ENCODE results near the gene RAB11FIP5. TPM values are rescaled to one million over a fixed set of nuclear protein-coding genes. Genes with fewer than 3 reads are reported as not detected.
"Not testable (repeated sequence)": the region's sequence is repeated elsewhere in the genome, so short reads cannot be mapped to it uniquely, and the experiment has no call there.

RAB11FIP5 gene
- total and polyA plus RNA-seq, 2 donors (not counting 3 experiments of a cell fraction or from before 2014, with no cell fraction given), result 36.6 to 47.0 TPM

DNA sequence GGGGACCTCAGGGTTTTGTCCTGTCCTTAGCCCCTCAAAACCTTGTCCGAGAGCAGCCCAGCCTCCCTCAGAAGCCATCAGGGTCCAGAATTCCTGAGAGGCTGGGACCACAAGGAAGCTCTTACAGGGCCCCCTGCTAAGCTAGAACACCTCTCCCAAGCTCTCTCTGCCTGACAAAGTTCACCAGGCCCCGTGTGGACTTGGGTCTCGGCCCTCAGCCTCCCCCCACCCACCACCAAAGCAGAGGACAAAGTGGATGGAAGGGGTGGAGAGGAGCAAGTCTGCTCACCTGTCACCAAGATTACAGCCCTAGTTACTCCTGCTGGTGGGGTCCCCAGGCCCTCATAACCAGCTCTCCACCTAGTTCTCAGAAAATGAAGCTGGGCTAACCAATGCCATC lies 16.8 kb downstream of the RAB11FIP5 start:
- no peak overlapping the region for H3K4me3 ChIP-seq (replicated peaks in 1 of 3; ENCODE audit: insufficient read depth in 1 of 3, low read depth in 1 of 3, low read length in 3 of 3)
- POLR2A ChIA-PET, result no interaction called here
- no peak overlapping the region for H3K9ac ChIP-seq (replicated peaks; ENCODE audit: extremely low read depth, insufficient read depth, low read length)
- no peak overlapping the region for H2AFZ ChIP-seq (ENCODE audit: low read depth, low read length)
- H3K27me3 ChIP-seq (ENCODE audit: control insufficient read depth in 2 of 2, insufficient read depth in 2 of 2, low read length in 2 of 2), result no peaks in the 10 kb centered on the region
- H3K9me1 ChIP-seq (replicated peaks; ENCODE audit: control insufficient read depth, extremely low read depth, insufficient read depth, low read length), result no peaks in the 10 kb centered on the region
- no peak overlapping the region for H3K27ac ChIP-seq (ENCODE audit: insufficient read depth, low read depth, low read length)
- no peak for FAIRE-seq
- intact Hi-C loops (cut with micrococcal nuclease) (no loop called here), dilution Hi-C loops (cut with MboI; ENCODE audit: extremely low pct_ligation_motif_present, low sequenced_read_pairs) (no loop called here)
- no TSS peak for BruUV-seq (replicated peaks)
- H3K4me1 ChIP-seq (ENCODE audit: control insufficient read depth, extremely low read depth, insufficient read depth, low read length), result peaks cover 15% of the 10 kb centered on the region
- H3K79me2 ChIP-seq (ENCODE audit: control insufficient read depth, insufficient read depth, low read length), result peaks cover 90% of the 10 kb centered on the region
- H4K20me1 ChIP-seq (replicated peaks; ENCODE audit: control insufficient read depth, extremely low read depth, insufficient read depth, low read length), result peaks cover 2% of the 10 kb centered on the region
- no peak for TF ChIP-seq JUN (IDR thresholded peaks at IDR 0.05; ENCODE audit: borderline replicate concordance, insufficient read depth, insufficient read length, low read depth)
- no peak for TF ChIP-seq MYC (IDR thresholded peaks at IDR 0.05; ENCODE audit: low read depth, low read length)
- TF ChIP-seq EZH2 (IDR thresholded peaks at IDR 0.05; ENCODE audit: borderline replicate concordance, low read depth, low read length, severe bottlenecking), result no peak
- no peak for TF ChIP-seq FOS (IDR thresholded peaks at IDR 0.05; ENCODE audit: borderline replicate concordance, insufficient read depth, low read length)
- TF ChIP-seq POLR2A (IDR thresholded peaks at IDR 0.05; ENCODE audit: low read depth, low read length), result no peak
- no peak for TF ChIP-seq POLR2AphosphoS5 (IDR thresholded peaks at IDR 0.05; ENCODE audit: insufficient read depth, low read depth, low read length)
- TF ChIP-seq, protein P1, sequence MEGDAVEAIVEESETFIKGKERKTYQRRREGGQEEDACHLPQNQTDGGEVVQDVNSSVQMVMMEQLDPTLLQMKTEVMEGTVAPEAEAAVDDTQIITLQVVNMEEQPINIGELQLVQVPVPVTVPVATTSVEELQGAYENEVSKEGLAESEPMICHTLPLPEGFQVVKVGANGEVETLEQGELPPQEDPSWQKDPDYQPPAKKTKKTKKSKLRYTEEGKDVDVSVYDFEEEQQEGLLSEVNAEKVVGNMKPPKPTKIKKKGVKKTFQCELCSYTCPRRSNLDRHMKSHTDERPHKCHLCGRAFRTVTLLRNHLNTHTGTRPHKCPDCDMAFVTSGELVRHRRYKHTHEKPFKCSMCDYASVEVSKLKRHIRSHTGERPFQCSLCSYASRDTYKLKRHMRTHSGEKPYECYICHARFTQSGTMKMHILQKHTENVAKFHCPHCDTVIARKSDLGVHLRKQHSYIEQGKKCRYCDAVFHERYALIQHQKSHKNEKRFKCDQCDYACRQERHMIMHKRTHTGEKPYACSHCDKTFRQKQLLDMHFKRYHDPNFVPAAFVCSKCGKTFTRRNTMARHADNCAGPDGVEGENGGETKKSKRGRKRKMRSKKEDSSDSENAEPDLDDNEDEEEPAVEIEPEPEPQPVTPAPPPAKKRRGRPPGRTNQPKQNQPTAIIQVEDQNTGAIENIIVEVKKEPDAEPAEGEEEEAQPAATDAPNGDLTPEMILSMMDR (IDR thresholded peaks at IDR 0.05; ENCODE audit: extremely low read depth in 1 of 2, insufficient read depth in 1 of 2, low read depth in 1 of 2, low read length in 2 of 2), result no peak
- TF ChIP-seq, protein P2, sequence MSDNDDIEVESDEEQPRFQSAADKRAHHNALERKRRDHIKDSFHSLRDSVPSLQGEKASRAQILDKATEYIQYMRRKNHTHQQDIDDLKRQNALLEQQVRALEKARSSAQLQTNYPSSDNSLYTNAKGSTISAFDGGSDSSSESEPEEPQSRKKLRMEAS (IDR thresholded peaks at IDR 0.05; ENCODE audit: insufficient read depth, insufficient read length), result no peak
- TF ChIP-seq GATA2 (IDR thresholded peaks at IDR 0.05; ENCODE audit: insufficient read depth, insufficient read length, low read depth, low read length), result no peak
- CTCF ChIA-PET, result interaction anchor here (0.6 to 5.6 kb wide), 8 partner anchors 10 to 125 kb away, joined by 3 to 25 read pairs (median 4); no protein-coding TSS in a partner anchor
- no peak overlapping the region for H3K4me2 ChIP-seq (ENCODE audit: insufficient read depth, low read length)
- DNase-seq (ENCODE audit: low read depth, low spot score), result no peak
- H3K9me3 ChIP-seq (replicated peaks; ENCODE audit: control insufficient read depth, insufficient read depth, low read length), result no peaks in the 10 kb centered on the region
- peaks cover 0 to 3% of the 10 kb centered on the region in 2 experiments for H3K36me3 ChIP-seq (ENCODE audit: control insufficient read depth in 2 of 2, extremely low read depth in 1 of 2, insufficient read depth in 2 of 2, low read length in 2 of 2)

DNA sequence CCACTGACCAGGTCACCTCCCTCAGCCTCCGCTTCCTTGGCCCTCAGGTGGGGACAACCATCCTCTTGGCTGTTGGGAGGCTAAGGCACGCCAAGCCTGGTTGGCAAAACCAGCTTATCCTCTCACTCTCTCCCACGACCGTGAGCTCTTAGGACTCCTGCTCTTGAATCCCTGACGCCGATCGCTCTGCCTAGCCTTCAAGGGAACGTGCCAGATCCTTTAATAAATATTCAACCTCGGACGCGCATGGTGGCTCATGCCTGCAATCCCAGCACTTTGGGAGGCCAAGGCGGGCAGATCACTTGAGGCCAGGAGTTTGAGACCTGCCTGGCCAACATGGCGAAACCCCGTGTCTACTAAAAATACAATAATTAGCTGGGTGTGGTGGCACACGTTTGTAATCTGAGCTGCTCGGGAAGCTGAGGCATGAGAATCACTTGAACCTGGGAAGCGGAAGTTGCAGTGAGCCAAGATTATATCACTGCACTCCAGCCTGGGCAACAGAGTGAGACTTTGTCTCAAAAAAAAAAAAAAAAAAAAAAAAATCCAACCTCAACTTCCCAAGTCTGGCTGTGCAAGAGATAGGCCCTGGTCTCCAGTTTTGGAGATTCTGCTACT lies 19.0 kb downstream of the RAB11FIP5 start:
- not testable (repeated sequence) for H4K20me1 ChIP-seq (replicated peaks; ENCODE audit: control insufficient read depth, extremely low read depth, insufficient read depth, low read length)

More for the DNA sequence above, 19.0 kb downstream of the RAB11FIP5 start:
- Histone ChIP-seq H3K79me2 (ENCODE audit: control insufficient read depth, insufficient read depth, low read length) (peaks cover 89% of the 10 kb centered on the region), H3K4me1 (ENCODE audit: control insufficient read depth, extremely low read depth, insufficient read depth, low read length) (peaks cover 25% of the 10 kb centered on the region)
- H3K9me1 ChIP-seq (replicated peaks; ENCODE audit: control insufficient read depth, extremely low read depth, insufficient read depth, low read length); H3K27ac ChIP-seq (ENCODE audit: insufficient read depth, low read depth, low read length); intact Hi-C loops (cut with micrococcal nuclease); H3K36me3 ChIP-seq (ENCODE audit: control insufficient read depth in 2 of 2, extremely low read depth in 1 of 2, insufficient read depth in 2 of 2, low read length in 2 of 2); dilution Hi-C loops (cut with MboI; ENCODE audit: extremely low pct_ligation_motif_present, low sequenced_read_pairs); H2AFZ ChIP-seq (ENCODE audit: low read depth, low read length); H3K27me3 ChIP-seq (ENCODE audit: control insufficient read depth in 2 of 2, insufficient read depth in 2 of 2, low read length in 2 of 2); FAIRE-seq; H3K4me3 ChIP-seq (replicated peaks in 1 of 3; ENCODE audit: insufficient read depth in 1 of 3, low read depth in 1 of 3, low read length in 3 of 3); POLR2A ChIA-PET; DNase-seq (ENCODE audit: low read depth, low spot score); BruUV-seq (replicated peaks); H3K4me2 ChIP-seq (ENCODE audit: insufficient read depth, low read length); H3K9ac ChIP-seq (replicated peaks; ENCODE audit: extremely low read depth, insufficient read depth, low read length); H3K9me3 ChIP-seq (replicated peaks; ENCODE audit: control insufficient read depth, insufficient read depth, low read length): not testable (repeated sequence)
- CTCF ChIA-PET, result interaction anchor here (0.8 to 5.6 kb wide), 8 partner anchors 9 to 200 kb away, joined by 3 to 25 read pairs (median 4); no protein-coding TSS in a partner anchor
